ENCODE measurements around the gene SLC39A11. TPM values are rescaled to one million over a fixed set of nuclear protein-coding genes. Genes with fewer than 3 reads are reported as not detected.

The SLC39A11 gene
- total and polyA plus RNA-seq, 4 donors: 18.9 to 44.9 (median 28.2) TPM

- TF ChIP-seq CTCF (IDR thresholded peaks at IDR 0.05; ENCODE audit: low read depth, low read length, missing input control) (no peak), NR2F2 (IDR thresholded peaks at IDR 0.05) (no peak), JUND (IDR thresholded peaks at IDR 0.05) (no peak), EGR1 (IDR thresholded peaks at IDR 0.05; ENCODE audit: low read depth in 2 of 2) (no peak), SP1 (IDR thresholded peaks at IDR 0.05) (no peak), MAX (IDR thresholded peaks at IDR 0.05) (no peak), GABPA (IDR thresholded peaks at IDR 0.05 in 1 of 2, conservative IDR thresholded peaks at IDR 0.05 in 1 of 2) (no peak), YY1 (IDR thresholded peaks at IDR 0.05) (no peak), FOXA1 (IDR thresholded peaks at IDR 0.05) (no peak), RAD21 (IDR thresholded peaks at IDR 0.05) (no peak), ZBTB33 (IDR thresholded peaks at IDR 0.05) (no peak), HNF4G (IDR thresholded peaks at IDR 0.05) (no peak), RXRA (IDR thresholded peaks at IDR 0.05) (no peak), FOXA2 (IDR thresholded peaks at IDR 0.05) (no peak), HNF4A (conservative IDR thresholded peaks at IDR 0.05) (no peak), REST (IDR thresholded peaks at IDR 0.05) (no peak), ATF3 (IDR thresholded peaks at IDR 0.05) (no peak)
- DNase-seq (ENCODE audit: low spot score): no peak
- Histone ChIP-seq H3K4me1 (ENCODE audit: control insufficient read depth in 4 of 4, insufficient read depth in 4 of 4, low read length in 3 of 4) (no peaks in the 10 kb centered on the region), H3K27me3 (ENCODE audit: control insufficient read depth in 4 of 4, insufficient read depth in 4 of 4, low read length in 3 of 4) (no peaks in the 10 kb centered on the region), H3K9me3 (ENCODE audit: control insufficient read depth in 4 of 4, low read length in 3 of 4) (no peaks in the 10 kb centered on the region), H3K27ac (ENCODE audit: low read depth in 1 of 2, low read length in 2 of 2) (no peak overlapping the region), H3K4me3 (ENCODE audit: low read depth in 1 of 3, low read length in 3 of 3) (no peak overlapping the region), H3K36me3 (ENCODE audit: control insufficient read depth in 4 of 4, insufficient read depth in 3 of 4, low read depth in 1 of 4, low read length in 3 of 4) (peaks cover 0 to 3% (median 0%) of the 10 kb centered on the region in 4 donors), H3K9ac (ENCODE audit: low read depth in 1 of 2, low read length in 2 of 2) (no peak overlapping the region)
- WGBS: 97% methylated on average over 4 of the region's 4 CpGs
Measured at GRCh38 chr17:72693956-72694355, 398.5 kb downstream of the SLC39A11 start.
